ENCODE results near the gene SLC29A1. TPM values are rescaled to one million over a fixed set of nuclear protein-coding genes. Genes with fewer than 3 reads are reported as not detected.
"Not testable (repeated sequence)": the region's sequence is repeated elsewhere in the genome, so short reads cannot be mapped to it uniquely, and the experiment has no call there.

The SLC29A1 gene
- polyA plus RNA-seq, 5 donors = 21.9 to 33.2 (median 26.2) TPM

DNA sequence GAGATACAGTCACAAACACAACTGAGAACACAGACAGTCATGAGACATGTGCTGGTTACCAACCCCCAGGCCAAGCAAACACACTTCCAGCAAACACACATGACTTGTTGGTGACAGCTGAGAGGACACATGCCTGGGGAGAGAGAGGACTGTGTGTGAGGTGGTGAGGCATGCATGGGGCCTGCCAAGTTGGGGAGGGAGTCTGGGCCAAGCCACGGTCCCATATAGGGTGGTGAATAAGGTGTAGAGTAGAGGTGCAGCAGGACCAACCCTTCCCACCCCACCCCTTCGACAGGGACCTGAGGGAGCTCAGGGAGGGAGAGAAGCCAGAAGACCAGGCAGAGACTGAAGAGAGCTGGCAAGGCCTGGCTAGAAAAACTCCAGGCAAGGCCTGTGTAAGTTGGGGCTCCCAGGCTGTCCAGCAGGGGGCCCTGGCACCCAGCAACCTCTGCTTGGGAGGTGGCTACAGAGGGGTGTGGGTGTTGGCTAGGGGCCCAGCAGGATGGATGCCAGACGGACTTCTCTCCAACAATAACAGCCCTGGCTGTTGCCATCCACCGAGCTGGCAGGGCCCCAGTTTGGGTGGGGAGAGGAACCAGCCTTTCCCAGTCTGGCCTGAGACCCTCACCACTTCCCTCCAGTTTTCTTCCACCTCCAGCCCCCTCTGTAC is 2.0 kb upstream of the SLC29A1 start:
- peak in 1 of 2 donors; percentile 81 for DNase-seq

DNA sequence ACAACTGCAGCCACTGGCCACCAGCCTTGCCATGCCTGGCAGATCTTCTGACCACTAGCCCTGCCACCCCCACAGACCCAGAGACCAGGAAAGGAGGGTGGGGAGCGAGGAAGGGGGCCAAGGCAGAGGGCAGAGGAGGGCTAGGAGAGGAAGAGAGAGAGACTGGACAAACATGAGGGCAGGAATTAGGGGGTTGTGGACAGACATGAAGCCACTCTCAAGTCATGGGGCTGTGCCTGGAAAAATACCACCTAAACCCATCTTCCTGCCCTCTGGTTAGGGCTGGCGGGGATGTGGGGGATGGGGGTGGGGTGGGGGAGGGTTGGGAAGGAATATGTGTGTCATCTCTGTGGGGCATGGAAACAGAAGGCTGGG is 1.4 kb upstream of the SLC29A1 start:
- DNase-seq = no peak

DNA sequence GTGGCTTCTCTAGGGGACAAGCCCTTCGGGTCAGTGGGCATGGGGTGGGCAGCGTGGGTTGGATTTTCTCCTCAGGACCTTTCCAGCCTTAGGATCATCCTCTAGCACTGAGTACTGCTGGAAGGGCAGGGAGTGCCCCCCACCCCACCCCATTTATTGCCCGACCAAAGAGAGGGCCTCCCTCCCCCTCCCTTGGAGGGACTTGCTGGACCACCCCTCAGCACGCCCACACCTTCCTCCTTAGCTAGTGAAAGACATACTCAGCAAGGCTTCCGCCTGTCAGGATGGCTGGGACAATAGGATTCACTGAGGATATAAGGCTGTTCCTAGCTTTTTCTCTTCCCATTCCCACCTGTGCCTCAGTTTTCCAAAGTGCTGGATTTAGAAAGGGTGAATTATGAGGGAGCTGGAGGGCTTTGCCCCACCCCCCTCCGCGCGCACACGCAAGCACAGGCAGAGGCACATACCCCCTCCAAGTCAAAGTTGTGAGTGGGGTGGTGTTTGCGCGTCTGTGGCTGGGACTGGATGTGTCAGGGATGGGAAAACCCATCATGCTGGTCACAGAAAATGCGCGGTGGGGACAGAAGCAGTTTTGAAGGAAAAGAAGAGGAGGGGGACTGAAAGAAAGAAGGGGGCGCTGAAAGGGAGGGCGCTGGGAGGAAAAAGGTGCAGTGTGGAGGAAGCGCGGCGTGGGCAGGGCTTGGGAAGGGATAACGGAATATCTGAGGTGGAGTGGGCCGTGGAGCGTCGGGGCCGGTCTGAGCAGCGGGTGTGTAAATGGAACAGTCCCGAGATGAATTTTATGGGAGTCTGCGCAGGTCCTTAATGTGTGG is 693 bp upstream of the SLC29A1 start:
- DNase-seq = no peak

DNA sequence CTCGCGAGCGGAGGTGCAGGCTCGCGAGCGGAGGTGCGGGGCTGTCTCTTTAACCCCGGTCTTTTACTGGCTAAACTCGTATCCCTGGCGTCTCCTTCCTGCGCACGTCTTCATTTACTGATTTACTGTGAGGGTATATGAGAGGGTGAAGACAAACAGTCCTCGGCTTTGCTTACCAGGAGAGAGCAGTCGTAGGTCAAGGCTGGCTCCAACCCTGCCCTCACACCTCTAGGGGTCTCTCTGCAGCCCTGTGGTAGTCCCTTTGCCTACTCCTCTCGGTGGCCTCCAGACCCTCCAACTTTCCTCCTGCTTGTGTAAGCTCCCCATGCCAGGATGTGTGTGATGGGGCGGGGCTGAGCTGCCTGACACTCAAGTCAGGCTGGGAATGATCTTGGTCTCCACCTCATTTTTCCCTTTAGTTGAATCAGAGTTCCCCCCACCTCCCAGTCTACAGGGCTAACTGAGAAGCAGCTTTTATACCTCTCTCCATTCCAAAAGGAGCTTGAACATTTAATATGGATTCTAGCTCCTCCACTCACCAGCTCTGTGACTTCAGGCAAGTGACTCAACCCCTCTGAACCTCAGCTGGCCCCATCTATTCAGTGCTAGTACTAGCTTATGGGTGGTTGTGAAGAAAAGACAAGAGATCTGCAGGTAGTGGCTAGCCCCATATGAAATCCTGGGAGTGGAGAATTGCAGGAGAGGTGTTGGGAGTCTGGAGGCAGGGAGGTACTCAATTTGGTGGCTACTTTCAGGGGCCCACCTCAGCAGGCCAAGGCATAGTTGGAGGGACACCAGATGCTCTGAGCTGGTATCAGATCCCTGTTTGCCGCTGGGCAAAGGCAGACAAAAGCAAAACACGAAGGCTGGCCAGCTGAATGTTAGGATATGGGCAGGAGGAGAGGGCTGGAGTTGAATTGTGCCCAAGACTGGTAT is 902 bp downstream of the SLC29A1 start:
- DNase-seq = no peak

DNA sequence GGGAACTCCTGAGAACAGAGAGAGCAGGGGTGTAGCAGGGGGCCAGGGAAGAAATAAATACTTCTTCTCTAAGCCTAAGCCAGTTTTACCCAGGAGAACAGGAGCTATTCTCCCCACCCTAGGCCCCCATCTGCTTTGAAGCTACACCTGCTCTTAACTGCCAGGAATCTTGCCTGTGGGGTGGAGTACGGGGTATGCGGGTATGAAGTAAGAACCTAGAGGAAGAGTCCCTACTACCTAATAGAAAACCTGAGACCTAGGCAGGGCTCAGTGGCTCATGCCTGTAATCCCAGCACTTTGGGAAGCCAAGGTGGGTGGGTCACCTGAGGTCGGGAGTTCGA is 1.5 kb downstream of the SLC29A1 start:
- no peak for DNase-seq

DNA sequence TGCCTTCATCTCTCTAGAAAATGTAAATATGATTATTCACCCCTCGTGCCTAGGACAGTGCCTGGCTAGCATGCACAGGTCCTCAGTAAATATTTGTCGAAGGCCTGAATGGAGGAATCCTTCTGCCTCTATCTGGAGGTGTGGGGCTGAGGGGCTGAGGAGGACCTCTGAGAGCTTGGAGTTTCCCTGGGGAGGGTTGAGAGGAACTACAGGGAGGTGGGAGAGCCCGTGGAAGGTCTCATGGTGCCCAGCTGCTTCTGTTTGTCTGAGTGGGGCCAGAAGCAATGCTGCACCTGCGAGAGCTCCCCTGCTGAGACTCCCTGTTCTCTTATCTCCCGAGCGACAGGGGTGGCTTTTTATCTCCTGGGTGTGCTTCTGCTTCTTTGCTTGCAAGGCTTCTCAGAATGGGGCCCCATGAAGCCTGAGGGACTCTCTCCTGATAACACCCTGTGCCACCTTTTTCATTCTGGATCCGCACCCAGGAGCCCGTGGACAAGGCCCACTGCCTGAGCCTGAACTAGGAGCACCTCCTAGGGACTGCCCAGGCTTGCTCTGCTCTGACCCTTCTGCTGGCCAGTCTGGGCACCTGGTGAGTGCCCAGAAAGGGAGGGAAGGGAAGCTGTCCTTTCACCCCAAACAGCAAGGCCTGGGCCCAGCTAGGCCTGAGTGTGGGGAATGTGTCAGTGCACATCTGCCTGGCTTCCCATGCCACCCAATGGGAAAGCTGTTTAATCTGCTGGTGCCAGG is 2.4 kb downstream of the SLC29A1 start:
- DNase-seq = no peak

DNA sequence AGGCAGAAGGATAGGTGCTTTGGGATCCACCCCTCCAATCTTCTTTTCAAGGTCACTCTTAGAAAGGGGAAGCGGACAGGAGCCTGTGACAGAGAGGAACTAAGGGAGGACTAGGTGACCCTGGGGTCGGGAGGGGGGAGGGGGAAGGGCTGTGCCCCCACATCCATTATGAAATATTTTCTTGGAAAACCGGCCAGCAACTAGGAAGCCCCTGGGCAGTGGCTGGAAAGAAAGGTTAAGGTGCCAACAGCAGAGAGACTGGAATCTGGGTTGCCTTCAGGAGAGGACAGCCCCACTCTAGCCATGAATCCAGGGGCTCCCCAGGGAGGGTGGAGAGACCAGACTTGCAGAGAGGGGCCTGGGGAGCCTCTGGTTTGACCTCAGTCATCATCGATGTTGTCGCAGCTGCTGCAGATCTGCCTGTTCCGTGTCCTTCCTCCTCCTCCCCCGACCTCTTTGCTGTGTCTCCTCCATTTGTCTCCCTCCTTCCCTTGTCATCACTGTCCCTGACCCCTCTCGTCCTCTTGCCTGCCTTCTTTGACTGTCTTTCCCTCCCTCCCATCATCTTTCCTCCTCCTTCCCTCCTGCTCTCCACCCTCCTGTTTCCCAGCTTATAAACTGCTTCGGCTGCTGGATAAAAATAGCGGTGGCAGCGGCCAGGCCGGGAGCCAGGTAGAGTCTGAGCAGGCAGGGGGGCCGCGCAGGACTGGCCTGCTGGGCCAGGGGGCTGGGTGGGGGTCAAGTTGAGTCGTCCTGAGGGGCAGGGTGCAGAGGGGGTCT is 3.2 kb downstream of the SLC29A1 start:
- no peak for DNase-seq

DNA sequence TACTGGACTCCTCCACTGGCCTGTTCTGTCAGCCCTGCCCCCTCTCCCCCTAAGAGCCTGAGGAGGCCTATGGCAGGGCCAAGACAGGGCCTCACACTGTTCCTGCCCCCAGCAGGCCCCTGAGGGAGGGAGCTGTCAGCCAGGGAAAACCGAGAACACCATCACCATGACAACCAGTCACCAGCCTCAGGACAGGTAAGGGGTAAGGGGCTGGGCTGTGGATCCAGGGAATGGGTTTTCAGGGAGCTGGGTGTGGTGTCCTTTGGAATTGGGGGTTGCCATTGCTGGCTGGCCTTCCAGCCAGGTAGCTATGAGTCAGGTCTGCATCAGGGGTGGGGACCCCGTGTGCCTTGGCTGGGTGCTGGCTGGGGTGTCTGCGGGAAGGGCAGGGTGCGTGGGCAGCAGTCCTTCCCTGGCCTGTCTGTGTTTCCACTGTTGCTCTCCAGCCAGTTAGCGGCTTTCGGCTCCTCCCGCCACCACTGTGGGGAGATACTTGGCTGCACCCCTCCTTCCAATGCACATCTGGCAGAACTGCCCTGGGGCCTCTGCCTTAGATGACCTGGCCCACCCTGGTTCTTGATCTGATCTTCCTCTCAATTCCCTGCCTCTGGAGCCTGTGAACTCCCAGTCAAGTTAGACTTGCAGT is 3.9 kb downstream of the SLC29A1 start:
- DNase-seq = no peak

DNA sequence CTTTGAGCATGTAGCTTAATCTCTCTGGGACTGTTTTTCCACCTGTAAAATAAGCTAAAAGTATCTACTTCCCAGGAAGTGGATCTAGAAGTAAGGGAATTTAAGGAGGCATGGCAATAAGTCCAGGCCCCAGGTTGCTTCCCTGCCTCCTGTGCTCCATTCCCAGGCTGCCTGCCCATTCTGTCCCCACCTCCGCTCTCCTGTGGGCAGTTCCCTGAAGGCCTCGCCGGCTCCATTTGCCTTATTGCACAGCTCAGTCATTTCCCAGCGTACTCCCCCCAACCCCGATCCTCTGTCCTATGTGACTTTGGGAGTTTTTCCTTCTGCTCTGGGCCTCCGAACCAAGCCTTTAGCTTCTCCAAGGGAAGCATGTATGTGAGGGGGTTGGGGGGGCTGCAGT is 4.6 kb downstream of the SLC29A1 start:
- no peak for DNase-seq

DNA sequence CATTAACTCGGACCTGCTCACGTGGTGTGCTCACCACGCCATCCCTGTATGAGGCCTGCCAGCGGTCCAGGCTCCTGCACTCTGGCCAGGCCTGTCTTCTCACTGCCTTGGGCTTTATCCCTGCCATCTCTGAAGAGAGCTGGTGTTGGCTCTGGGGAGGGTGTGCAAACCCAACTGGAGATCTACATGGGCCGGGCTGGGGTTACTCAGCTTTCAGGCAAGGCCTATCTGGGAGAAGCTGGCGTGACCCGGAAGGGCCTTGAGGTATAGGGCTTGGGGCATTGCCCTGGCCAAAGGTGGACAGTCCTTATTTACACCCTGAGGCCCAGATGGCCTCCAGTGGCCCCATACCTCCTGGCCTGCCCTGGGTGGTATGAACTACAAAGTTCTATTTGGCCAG is 5.0 kb downstream of the SLC29A1 start:
- no peak for DNase-seq

DNA sequence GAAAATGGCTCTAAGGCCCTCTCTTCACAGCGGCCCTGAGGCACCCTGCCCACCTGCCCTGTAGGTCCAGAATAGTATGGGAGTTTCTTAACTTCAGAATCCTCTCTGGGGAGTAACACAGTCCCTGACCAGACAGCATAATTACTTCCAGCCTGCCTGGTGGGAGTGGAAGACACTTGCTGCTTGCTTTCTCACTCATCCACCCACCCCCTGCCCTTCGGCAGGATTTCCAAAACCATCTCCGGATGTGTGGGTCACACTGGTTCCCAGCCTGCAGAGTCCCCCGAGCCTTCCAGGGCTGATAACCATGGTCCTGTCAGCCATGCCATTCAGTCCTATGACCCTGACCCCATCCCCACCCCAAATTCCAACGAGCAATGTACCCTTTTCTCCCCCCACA is 5.4 kb downstream of the SLC29A1 start:
- DNase-seq = no peak

DNA sequence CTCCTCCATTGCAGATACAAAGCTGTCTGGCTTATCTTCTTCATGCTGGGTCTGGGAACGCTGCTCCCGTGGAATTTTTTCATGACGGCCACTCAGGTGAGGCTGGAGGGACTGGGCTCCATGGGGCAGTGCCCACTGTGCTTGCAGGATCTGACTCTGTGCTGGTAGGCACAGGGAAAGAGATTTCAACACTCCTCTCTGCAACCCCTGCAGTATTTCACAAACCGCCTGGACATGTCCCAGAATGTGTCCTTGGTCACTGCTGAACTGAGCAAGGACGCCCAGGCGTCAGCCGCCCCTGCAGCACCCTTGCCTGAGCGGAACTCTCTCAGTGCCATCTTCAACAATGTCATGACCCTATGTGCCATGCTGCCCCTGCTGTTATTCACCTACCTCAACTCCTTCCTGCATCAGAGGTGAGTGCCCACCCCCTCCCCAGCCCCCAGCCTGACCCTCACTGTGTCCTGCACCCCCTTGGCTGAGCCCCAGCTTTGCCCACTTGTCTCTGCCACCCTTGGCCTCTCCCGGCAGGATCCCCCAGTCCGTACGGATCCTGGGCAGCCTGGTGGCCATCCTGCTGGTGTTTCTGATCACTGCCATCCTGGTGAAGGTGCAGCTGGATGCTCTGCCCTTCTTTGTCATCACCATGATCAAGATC is 6.1 kb downstream of the SLC29A1 start:
- DNase-seq = no peak

DNA sequence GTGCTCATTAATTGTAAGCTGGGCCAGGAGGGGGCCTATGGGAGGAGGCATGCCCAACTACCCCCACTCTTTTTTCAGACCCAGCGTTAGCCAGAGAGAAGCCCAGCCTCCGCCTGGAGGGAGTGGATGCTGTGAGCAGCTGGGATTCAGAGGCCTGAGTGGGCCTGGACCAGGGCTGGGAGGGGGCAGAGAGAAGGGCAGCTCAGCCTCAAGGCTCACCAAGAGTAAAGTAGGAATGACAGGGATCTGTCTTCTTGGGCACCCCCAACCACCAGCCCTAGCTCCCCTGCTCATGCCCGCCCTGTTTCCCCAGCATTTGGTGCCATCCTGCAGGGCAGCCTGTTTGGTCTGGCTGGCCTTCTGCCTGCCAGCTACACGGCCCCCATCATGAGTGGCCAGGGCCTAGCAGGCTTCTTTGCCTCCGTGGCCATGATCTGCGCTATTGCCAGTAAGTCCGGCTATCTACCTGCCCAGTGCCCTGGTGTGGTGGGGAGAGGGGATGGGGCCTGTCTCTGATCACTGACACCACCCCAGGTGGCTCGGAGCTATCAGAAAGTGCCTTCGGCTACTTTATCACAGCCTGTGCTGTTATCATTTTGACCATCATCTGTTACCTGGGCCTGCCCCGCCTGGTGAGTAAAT is 6.8 kb downstream of the SLC29A1 start:
- DNase-seq = no peak

DNA sequence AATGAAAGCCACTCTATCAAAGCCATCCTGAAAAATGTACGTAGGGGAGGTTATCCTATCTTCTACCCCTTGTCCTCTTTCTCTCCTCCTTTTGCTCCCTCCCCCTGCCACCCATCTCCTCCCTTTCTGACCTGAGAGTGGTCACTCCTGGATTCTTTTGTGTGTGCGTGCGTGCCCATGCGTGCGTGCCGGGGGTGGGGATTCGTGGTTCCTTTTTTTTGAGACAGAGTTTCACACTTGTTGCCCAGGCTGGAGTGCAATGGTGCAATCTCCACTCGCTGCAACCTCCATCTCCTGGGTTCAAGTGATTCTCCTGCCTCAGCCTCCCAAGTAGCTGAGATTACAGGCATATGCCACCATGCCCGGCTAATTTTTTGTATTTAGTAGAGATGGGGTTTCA is 8.0 kb downstream of the SLC29A1 start:
- DNase-seq = not testable (repeated sequence)

DNA sequence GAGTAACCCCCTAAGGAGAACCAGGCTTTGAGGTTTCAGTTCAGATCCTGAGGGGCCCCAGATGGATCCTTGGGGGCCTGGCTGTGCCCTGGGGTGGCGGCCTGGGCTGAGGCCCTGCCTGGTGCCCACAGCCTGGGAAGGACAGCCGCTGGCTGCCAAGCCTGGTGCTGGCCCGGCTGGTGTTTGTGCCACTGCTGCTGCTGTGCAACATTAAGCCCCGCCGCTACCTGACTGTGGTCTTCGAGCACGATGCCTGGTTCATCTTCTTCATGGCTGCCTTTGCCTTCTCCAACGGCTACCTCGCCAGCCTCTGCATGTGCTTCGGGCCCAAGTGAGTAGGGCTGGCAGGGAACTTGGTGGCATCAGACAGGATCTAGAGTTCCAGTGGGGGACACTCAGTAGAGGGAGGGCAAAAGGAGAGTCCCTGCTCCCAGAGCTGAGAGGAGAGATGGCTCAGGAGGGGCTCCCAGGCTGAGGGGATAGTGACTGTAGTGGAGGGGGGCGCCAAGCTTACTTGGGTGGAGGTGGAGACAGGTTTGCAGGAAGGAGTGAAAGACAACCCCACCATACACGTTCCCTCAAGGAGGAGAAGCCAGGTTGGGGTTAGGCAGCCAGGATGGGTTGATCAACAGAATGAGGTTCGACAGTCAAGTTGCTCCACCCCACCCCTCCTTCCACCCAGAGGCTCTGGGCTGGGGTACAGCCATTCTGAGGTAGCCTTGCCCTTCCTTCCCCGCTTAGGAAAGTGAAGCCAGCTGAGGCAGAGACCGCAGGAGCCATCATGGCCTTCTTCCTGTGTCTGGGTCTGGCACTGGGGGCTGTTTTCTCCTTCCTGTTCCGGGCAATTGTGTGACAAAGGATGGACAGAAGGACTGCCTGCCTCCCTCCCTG is 9.5 kb downstream of the SLC29A1 start:
- DNase-seq = no peak

DNA sequence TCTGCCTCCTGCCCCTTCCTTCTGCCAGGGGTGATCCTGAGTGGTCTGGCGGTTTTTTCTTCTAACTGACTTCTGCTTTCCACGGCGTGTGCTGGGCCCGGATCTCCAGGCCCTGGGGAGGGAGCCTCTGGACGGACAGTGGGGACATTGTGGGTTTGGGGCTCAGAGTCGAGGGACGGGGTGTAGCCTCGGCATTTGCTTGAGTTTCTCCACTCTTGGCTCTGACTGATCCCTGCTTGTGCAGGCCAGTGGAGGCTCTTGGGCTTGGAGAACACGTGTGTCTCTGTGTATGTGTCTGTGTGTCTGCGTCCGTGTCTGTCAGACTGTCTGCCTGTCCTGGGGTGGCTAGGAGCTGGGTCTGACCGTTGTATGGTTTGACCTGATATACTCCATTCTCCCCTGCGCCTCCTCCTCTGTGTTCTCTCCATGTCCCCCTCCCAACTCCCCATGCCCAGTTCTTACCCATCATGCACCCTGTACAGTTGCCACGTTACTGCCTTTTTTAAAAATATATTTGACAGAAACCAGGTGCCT is 10.2 kb downstream of the SLC29A1 start:
- DNase-seq = no peak

DNA sequence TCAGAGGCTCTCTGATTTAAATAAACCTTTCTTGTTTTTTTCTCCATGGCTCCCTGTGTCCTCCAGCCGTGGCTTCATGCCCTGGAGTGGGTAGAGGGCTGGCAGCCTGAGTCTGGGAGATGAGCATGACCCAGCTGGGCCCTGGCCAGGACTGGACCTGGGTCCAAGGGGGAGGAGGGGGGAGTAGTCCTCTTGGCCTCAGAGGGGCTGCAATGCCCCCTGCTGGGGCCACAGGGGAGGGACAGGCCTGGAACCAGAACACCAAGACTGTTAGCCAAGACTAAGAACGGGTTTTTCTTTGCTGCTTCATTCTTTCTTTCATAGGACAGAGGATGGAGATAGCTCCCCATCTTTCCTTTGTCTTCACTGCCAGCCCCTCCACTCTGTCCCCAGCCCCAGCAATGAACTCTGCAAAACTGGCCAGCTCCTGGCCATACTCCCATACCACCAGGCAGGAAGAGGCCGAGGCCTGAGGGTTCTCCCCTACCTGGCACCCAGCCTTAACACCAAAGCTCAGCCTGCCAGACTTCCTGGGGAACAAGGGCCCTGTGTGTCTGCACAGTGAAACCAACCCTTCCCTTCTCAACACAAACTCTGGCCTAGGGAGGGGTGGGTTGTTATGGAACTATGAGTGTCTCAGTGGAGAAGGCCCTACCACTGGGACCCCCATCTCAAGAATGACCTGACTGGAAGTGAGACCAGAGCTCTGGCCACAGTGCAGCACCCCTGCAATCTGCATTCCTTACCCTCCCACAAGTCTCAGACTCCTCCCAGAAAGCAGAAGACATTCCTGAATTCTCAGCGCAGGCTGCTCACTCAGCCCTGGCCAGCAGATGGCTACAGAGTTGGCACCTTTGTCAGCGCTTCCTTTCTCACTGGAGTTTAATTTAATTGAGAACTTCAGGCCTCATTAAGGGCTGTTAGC is 11.0 kb downstream of the SLC29A1 start:
- DNase-seq = no peak

All from right lung (tissue), 5 donors.